Measurements from ENCODE around the gene CALML3. TPM values are rescaled to one million over a fixed set of nuclear protein-coding genes. Genes with fewer than 3 reads are reported as not detected.

CALML3 gene
- total RNA-seq, 1 donor from 2014 or later, result not detected

DNA sequence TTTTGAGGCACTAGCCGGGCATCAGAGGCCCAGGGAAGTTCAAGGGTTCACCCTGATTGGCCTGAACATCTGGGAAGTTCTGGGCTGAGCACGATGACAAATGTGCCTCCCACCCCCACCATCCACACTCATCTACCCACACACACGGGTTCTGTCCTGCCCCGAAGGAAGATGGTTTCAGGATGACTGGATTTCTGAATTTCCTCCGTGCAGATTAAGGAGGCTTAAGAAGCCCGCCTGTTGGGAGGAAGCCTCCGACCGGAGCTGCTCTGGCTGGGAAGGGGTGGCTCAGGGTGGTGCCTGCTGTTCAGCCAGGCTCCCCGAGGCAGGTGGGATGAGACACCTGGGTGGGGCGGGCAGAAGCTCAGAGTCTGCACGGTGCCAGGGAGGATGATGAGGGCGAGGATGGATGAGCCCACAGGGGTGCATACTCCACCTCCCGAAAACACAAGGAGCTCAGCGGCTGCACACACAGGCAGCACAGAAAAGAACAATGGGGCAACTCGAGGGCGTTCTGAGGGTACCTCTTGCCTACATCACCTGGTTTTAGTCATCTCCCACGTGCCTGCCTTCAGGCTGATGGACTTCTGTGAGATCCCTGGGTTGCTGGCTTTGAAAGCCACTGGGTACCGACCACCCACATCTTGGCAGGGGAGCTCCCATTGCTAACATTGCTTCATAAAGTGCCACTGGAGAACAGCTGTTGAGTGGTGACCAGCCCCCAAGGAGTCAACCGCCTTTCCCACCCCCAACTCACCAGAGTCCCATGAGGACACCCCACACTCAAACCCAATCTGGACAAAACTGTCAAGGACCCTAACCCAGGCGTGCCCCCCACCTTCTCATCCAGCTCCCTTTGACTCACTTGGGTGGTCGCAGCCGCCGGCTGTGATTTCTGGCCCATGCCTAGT, 41.2 kb downstream of the CALML3 start:
- Mint-ChIP-seq H3K4me3 (ENCODE audit: unreplicated experiment) (no peak overlapping the region), H3K27ac (ENCODE audit: unreplicated experiment) (peak overlapping the region; percentile 72), H3K36me3 (ENCODE audit: low read depth, unreplicated experiment) (peaks cover 3% of the 10 kb centered on the region), H3K9me3 (ENCODE audit: unreplicated experiment) (no peaks in the 10 kb centered on the region), H3K27me3 (ENCODE audit: low read depth, unreplicated experiment) (peaks cover 7% of the 10 kb centered on the region), H3K4me1 (ENCODE audit: low read depth, unreplicated experiment) (peaks cover 37% of the 10 kb centered on the region)
- FAIRE-seq (no peak), DNase-seq (ENCODE audit: low read depth) (peak; percentile 68)
- H3K79me2 ChIP-seq (ENCODE audit: insufficient read depth, low read length), result no peaks in the 10 kb centered on the region
- peak overlapping the region; percentile 54 for H3K4me2 ChIP-seq (ENCODE audit: low read length)
- no peak overlapping the region for H3K4me3 ChIP-seq (ENCODE audit: insufficient read depth, low read depth, low read length)
- peak overlapping the region; percentile 59 for H3K27ac ChIP-seq (ENCODE audit: low read depth, low read length)
- peaks cover 35% of the 10 kb centered on the region for H3K4me1 ChIP-seq (ENCODE audit: insufficient read depth, low read length)
- no peaks in the 10 kb centered on the region for H3K9me3 ChIP-seq (ENCODE audit: insufficient read depth, low read depth, low read length)
- no peaks in the 10 kb centered on the region for H3K36me3 ChIP-seq (ENCODE audit: insufficient read depth, low read length)
- no peaks in the 10 kb centered on the region for H3K27me3 ChIP-seq (ENCODE audit: insufficient read depth, low read length)
- H3K9ac ChIP-seq (ENCODE audit: low read length), result peak overlapping the region; percentile 41
- peak overlapping the region; percentile 39 for H2AFZ ChIP-seq (ENCODE audit: low read depth, low read length)
- no peaks in the 10 kb centered on the region for H4K20me1 ChIP-seq (ENCODE audit: insufficient read depth, low read length)
- TF ChIP-seq, protein P1, sequence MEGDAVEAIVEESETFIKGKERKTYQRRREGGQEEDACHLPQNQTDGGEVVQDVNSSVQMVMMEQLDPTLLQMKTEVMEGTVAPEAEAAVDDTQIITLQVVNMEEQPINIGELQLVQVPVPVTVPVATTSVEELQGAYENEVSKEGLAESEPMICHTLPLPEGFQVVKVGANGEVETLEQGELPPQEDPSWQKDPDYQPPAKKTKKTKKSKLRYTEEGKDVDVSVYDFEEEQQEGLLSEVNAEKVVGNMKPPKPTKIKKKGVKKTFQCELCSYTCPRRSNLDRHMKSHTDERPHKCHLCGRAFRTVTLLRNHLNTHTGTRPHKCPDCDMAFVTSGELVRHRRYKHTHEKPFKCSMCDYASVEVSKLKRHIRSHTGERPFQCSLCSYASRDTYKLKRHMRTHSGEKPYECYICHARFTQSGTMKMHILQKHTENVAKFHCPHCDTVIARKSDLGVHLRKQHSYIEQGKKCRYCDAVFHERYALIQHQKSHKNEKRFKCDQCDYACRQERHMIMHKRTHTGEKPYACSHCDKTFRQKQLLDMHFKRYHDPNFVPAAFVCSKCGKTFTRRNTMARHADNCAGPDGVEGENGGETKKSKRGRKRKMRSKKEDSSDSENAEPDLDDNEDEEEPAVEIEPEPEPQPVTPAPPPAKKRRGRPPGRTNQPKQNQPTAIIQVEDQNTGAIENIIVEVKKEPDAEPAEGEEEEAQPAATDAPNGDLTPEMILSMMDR (IDR thresholded peaks at IDR 0.05; ENCODE audit: insufficient read depth, low read depth, low read length), result no peak
- TF ChIP-seq EZH2 (IDR thresholded peaks at IDR 0.05; ENCODE audit: insufficient read depth, low read length), result no peak

DNA sequence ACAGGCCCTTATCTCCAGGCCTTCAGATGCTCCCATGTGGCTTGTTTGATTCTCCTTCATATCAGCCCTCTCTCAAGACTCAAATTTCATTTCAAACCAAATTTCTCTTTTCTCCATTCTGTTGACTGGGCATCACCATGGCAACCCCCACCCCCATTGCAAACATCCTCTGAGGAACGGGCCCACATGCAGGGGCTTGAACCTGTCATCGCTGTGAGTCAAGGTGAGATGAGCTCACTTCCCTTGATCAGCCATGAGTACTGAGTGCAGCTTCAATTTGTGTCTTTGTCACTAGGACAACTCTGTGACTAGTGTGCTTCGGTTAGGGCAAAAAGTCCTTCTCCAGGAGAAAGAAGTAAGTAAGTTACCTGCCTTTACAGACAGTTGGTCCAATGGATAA, 41.9 kb downstream of the CALML3 start:
- no peaks in the 10 kb centered on the region for H3K27me3 ChIP-seq (ENCODE audit: insufficient read depth, low read length)
- Mint-ChIP-seq H3K9me3 (ENCODE audit: unreplicated experiment) (no peaks in the 10 kb centered on the region), H3K27me3 (ENCODE audit: low read depth, unreplicated experiment) (peaks cover 8% of the 10 kb centered on the region), H3K4me1 (ENCODE audit: low read depth, unreplicated experiment) (peaks cover 37% of the 10 kb centered on the region), H3K27ac (ENCODE audit: unreplicated experiment) (peak overlapping the region; percentile 72), H3K4me3 (ENCODE audit: unreplicated experiment) (no peak overlapping the region), H3K36me3 (ENCODE audit: low read depth, unreplicated experiment) (peaks cover 3% of the 10 kb centered on the region)
- H3K27ac ChIP-seq (ENCODE audit: low read depth, low read length), result peak overlapping the region; percentile 59
- FAIRE-seq (no peak), DNase-seq (ENCODE audit: low read depth) (no peak)
- H4K20me1 ChIP-seq (ENCODE audit: insufficient read depth, low read length), result no peaks in the 10 kb centered on the region
- H3K4me3 ChIP-seq (ENCODE audit: insufficient read depth, low read depth, low read length), result no peak overlapping the region
- no peaks in the 10 kb centered on the region for H3K79me2 ChIP-seq (ENCODE audit: insufficient read depth, low read length)
- H3K9me3 ChIP-seq (ENCODE audit: insufficient read depth, low read depth, low read length), result no peaks in the 10 kb centered on the region
- peaks cover 35% of the 10 kb centered on the region for H3K4me1 ChIP-seq (ENCODE audit: insufficient read depth, low read length)
- TF ChIP-seq EZH2 (IDR thresholded peaks at IDR 0.05; ENCODE audit: insufficient read depth, low read length), result no peak
- TF ChIP-seq, protein P1 (IDR thresholded peaks at IDR 0.05; ENCODE audit: insufficient read depth, low read depth, low read length), result no peak
- no peaks in the 10 kb centered on the region for H3K36me3 ChIP-seq (ENCODE audit: insufficient read depth, low read length)
- H2AFZ ChIP-seq (ENCODE audit: low read depth, low read length), result no peak overlapping the region
- H3K4me2 ChIP-seq (ENCODE audit: low read length), result peak overlapping the region; percentile 54
- H3K9ac ChIP-seq (ENCODE audit: low read length), result peak overlapping the region; percentile 41

DNA sequence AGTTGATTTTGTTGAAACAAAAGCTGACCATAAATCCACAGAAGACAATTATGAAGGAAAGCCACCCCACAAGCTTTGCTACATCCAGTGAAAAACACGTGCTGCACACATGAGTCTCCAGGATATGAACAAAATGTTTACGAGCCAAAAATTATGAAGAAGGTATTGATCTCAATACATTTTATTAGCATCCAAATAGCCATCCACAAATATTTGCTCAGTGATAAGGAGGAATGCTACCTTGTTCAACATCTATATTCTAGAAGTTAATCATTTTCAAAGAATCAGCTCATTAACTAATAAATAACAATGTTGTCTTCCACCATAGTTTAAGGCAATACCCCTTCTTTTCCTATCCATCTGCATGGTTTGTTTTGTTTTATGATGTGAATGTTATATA, 42.7 kb downstream of the CALML3 start:
- FAIRE-seq, result no peak
- peaks cover 7% of the 10 kb centered on the region for H3K27me3 Mint-ChIP-seq (ENCODE audit: low read depth, unreplicated experiment)
- no peaks in the 10 kb centered on the region for H3K9me3 ChIP-seq (ENCODE audit: insufficient read depth, low read depth, low read length)
- no peak overlapping the region for H3K4me3 Mint-ChIP-seq (ENCODE audit: unreplicated experiment)
- TF ChIP-seq EZH2 (IDR thresholded peaks at IDR 0.05; ENCODE audit: insufficient read depth, low read length), result no peak
- TF ChIP-seq, protein P1 (IDR thresholded peaks at IDR 0.05; ENCODE audit: insufficient read depth, low read depth, low read length), result no peak
- no peaks in the 10 kb centered on the region for H3K36me3 ChIP-seq (ENCODE audit: insufficient read depth, low read length)
- peaks cover 35% of the 10 kb centered on the region for H3K4me1 ChIP-seq (ENCODE audit: insufficient read depth, low read length)
- no peak overlapping the region for H3K4me2 ChIP-seq (ENCODE audit: low read length)
- H3K9me3 Mint-ChIP-seq (ENCODE audit: unreplicated experiment), result no peaks in the 10 kb centered on the region
- no peak overlapping the region for H2AFZ ChIP-seq (ENCODE audit: low read depth, low read length)
- no peak overlapping the region for H3K4me3 ChIP-seq (ENCODE audit: insufficient read depth, low read depth, low read length)
- no peak for DNase-seq (ENCODE audit: low read depth)
- H3K27ac Mint-ChIP-seq (ENCODE audit: unreplicated experiment), result no peak overlapping the region
- H3K79me2 ChIP-seq (ENCODE audit: insufficient read depth, low read length), result no peaks in the 10 kb centered on the region
- H4K20me1 ChIP-seq (ENCODE audit: insufficient read depth, low read length), result no peaks in the 10 kb centered on the region
- H3K27ac ChIP-seq (ENCODE audit: low read depth, low read length), result no peak overlapping the region
- H3K27me3 ChIP-seq (ENCODE audit: insufficient read depth, low read length), result no peaks in the 10 kb centered on the region
- H3K36me3 Mint-ChIP-seq (ENCODE audit: low read depth, unreplicated experiment), result peaks cover under 1% of the 10 kb centered on the region
- peaks cover 35% of the 10 kb centered on the region for H3K4me1 Mint-ChIP-seq (ENCODE audit: low read depth, unreplicated experiment)
- H3K9ac ChIP-seq (ENCODE audit: low read length), result no peak overlapping the region
